GM23338 (cell line): Measurements from ENCODE around the gene EXOC4. TPM values are rescaled to one million over a fixed set of nuclear protein-coding genes. Genes with fewer than 3 reads are reported as not detected.
A peak's percentile ranks its signal among the peaks of the same experiment; 100 is the strongest.

Experiments used
- ATAC-seq: fragments of 200-7000 bp; cut with Tn5 transposase; 3 replicates; pipeline ENCODE4 v1.9.1; 2020
- DNase-seq: peaks from one replicate; pipeline ENCODE4 v3.0.0-alpha.2; 2015; ENCODE audit warnings: low spot score
- H2AFZ ChIP-seq: fragments of 200-600 bp; sonication (generic); 2 replicates; pipeline ENCODE4 v1.8.0; 2016; ENCODE audit warnings: antibody characterized with exemption, mild to moderate bottlenecking, moderate library complexity
- H3F3A ChIP-seq: fragments of 200-600 bp; sonication (generic); replicated peaks from 2 replicates; pipeline ENCODE4 v1.8.0; 2017; ENCODE audit warnings: antibody characterized with exemption, mixed run types, low read depth
- H3K27ac ChIP-seq: fragments of 200-600 bp; sonication (generic); 2 replicates; pipeline ENCODE4 v1.6.1; 2016; ENCODE audit warnings: low read depth
- H3K27me3 ChIP-seq: fragments of 200-600 bp; sonication (generic); 2 replicates; pipeline ENCODE4 v1.8.0; 2016; ENCODE audit warnings: mild to moderate bottlenecking, mixed run types, moderate library complexity; ENCODE audit not compliant: insufficient read depth
- H3K36me3 ChIP-seq: fragments of 200-600 bp; sonication (generic); 2 replicates; pipeline ENCODE4 v1.8.0; 2016; ENCODE audit warnings: mild to moderate bottlenecking; ENCODE audit not compliant: insufficient read depth
- H3K4me1 ChIP-seq: fragments of 200-600 bp; sonication (generic); 2 replicates; pipeline ENCODE4 v1.8.0; 2016; ENCODE audit warnings: mild to moderate bottlenecking, moderate library complexity; ENCODE audit not compliant: insufficient read depth
- H3K4me2 ChIP-seq: fragments of 200-600 bp; sonication (generic); 2 replicates; pipeline ENCODE4 v1.7.1; 2017; ENCODE audit warnings: mixed run types
- H3K4me3 ChIP-seq: fragments of 200-600 bp; sonication (generic); 2 replicates; pipeline ENCODE4 v1.6.1; 2016; ENCODE audit warnings: mixed run types
- H3K79me2 ChIP-seq: fragments of 200-600 bp; sonication (generic); replicated peaks from 2 replicates; pipeline ENCODE4 v1.8.0; 2017; ENCODE audit warnings: mild to moderate bottlenecking; ENCODE audit not compliant: insufficient read depth
- H3K9me2 ChIP-seq: fragments of 200-600 bp; sonication (generic); 2 replicates; pipeline ENCODE4 v1.8.0; 2017; ENCODE audit not compliant: insufficient read depth
- H4K20me1 ChIP-seq: fragments of 200-600 bp; sonication (generic); replicated peaks from 2 replicates; pipeline ENCODE4 v1.8.0; 2017; ENCODE audit warnings: mild to moderate bottlenecking; ENCODE audit not compliant: insufficient read depth
- H3K27ac Mint-ChIP-seq: 2 replicates; pipeline ENCODE4 v1.8.0; 2020; ENCODE audit warnings: inconsistent platforms, mild to moderate bottlenecking, moderate library complexity, mixed read lengths
- H3K27me3 Mint-ChIP-seq: 3 replicates; pipeline ENCODE4 v1.8.0; 2022; ENCODE audit warnings: low read depth, mild to moderate bottlenecking, moderate library complexity, mixed read lengths, inconsistent platforms; ENCODE audit not compliant: insufficient read depth, poor library complexity
- H3K36me3 Mint-ChIP-seq: 3 replicates; pipeline ENCODE4 v1.8.0; 2021; ENCODE audit warnings: low read depth, mild to moderate bottlenecking, inconsistent platforms, moderate library complexity, mixed read lengths
- H3K4me1 Mint-ChIP-seq: 3 replicates; pipeline ENCODE4 v1.8.0; 2020; ENCODE audit warnings: mild to moderate bottlenecking, inconsistent platforms, mixed read lengths
- H3K4me3 Mint-ChIP-seq: 3 replicates; pipeline ENCODE4 v1.8.0; 2021; ENCODE audit warnings: moderate library complexity, mild to moderate bottlenecking, inconsistent platforms, mixed read lengths
- H3K9me3 Mint-ChIP-seq: 3 replicates; pipeline ENCODE4 v1.8.0; 2020; ENCODE audit warnings: moderate library complexity, mild to moderate bottlenecking, inconsistent platforms, mixed read lengths
- CREB1 ChIP-seq: fragments of 250-450 bp; sonication (Bioruptor Pico); IDR thresholded peaks from 2 replicates; pipeline ENCODE4 v1.5.0; 2020; ENCODE audit warnings: low read depth, mild to moderate bottlenecking, moderate library complexity
- EZH2 ChIP-seq: fragments of 200-600 bp; sonication (generic); IDR thresholded peaks from one replicate; pipeline ENCODE4 v1.8.0; 2017; ENCODE audit warnings: antibody characterized with exemption, mild to moderate bottlenecking, low read depth; ENCODE audit not compliant: unreplicated experiment
- EZH2phosphoT487 ChIP-seq: fragments of 200-600 bp; sonication (generic); IDR thresholded peaks from one replicate; pipeline ENCODE4 v1.8.1; 2018; ENCODE audit warnings: antibody characterized with exemption; ENCODE audit not compliant: unreplicated experiment
- JUNB ChIP-seq: IDR thresholded peaks from one replicate; pipeline ENCODE4 v1.6.1; 2016; ENCODE audit warnings: antibody characterized with exemption; ENCODE audit not compliant: unreplicated experiment
- NANOG ChIP-seq: IDR thresholded peaks from 2 replicates; pipeline ENCODE4 v1.6.1; 2016; ENCODE audit warnings: antibody characterized with exemption, borderline replicate concordance
- POLR2AphosphoS5 ChIP-seq: IDR thresholded peaks from 2 replicates; pipeline ENCODE4 v1.6.1; 2016; ENCODE audit warnings: antibody characterized with exemption, low read depth
- STAT1 ChIP-seq: IDR thresholded peaks from one replicate; pipeline ENCODE4 v1.6.1; 2016; ENCODE audit warnings: antibody characterized with exemption; ENCODE audit not compliant: unreplicated experiment
- ZNF114 ChIP-seq: fragments of 250-450 bp; sonication (Bioruptor Pico); IDR thresholded peaks from 2 replicates; pipeline ENCODE4 v1.5.0; 2020; ENCODE audit warnings: mild to moderate bottlenecking, moderate library complexity
- ZNF331 ChIP-seq: fragments of 250-450 bp; sonication (Bioruptor Pico); IDR thresholded peaks from 2 replicates; pipeline ENCODE4 v1.5.0; 2020; ENCODE audit warnings: low read depth, mild to moderate bottlenecking, moderate library complexity
- ZNF462 ChIP-seq: fragments of 250-450 bp; sonication (Bioruptor Pico); IDR thresholded peaks from 2 replicates; pipeline ENCODE4 v1.5.0; 2020; ENCODE audit warnings: mild to moderate bottlenecking, moderate library complexity
- polyA plus RNA-seq: library from polyadenylated mRNA; unstranded; fragments of >200 nt; fragmentation: Nextera tagmentation; extraction: Ambion mirVana; gene quantifications from 2 replicates; pipeline ENCODE4 v1.2.1, GENCODE V29; 2016
- total RNA-seq: library from RNA; depleted of rRNA; stranded (reverse); fragments of >200 nt; shearing (Covaris generic); gene quantifications from 2 replicates; pipeline ENCODE4 v1.2.3, GENCODE V29; 2014
- TF ChIP-seq, protein P1 (sequence below): IDR thresholded peaks from 2 replicates; pipeline ENCODE4 v1.6.1; 2016; ENCODE audit warnings: antibody characterized with exemption
- TF ChIP-seq, protein P2 (sequence below): IDR thresholded peaks from one replicate; pipeline ENCODE4 v1.6.1; 2018; ENCODE audit warnings: antibody characterized with exemption; ENCODE audit not compliant: unreplicated experiment
- TF ChIP-seq, protein P3 (sequence below), 2 experiments: fragments of 200-600 bp in 1 of 2; sonication (generic) in 1 of 2; conservative IDR thresholded peaks; 2 replicates each; pipeline versions ENCODE4 v1.5.1 to v1.6.1; 2016 to 2017; ENCODE audit warnings: antibody characterized with exemption in 2 of 2, low read depth in 2 of 2, mild to moderate bottlenecking in 2 of 2, moderate library complexity in 1 of 2

Gene EXOC4
- total and polyA plus RNA-seq, 2 experiments from 2014 or later, result 37.5 to 52.7 TPM

DNA sequence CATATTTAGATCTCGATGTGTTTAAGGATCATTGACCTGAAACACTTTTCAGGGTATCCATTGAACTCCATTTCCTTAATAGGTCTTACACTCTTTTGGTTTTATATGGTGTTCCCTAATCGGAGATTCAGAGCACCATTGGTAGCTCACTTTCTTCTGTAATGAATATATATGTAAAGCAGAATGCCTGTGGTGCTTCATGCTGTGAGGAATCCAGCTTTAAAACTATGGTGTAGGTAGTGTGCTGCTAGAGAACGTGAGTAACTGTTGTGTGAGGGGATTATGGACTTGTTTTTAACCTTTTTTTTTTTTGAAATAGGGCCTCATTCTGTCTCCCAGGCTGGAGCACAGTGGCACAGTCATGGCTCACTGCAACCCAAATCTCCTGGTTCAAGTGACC is 497.4 kb downstream of the EXOC4 start:
- no peaks in the 10 kb centered on the region for H3K9me3 Mint-ChIP-seq
- peaks cover 2% of the 10 kb centered on the region for H3K27me3 Mint-ChIP-seq
- no peak overlapping the region for H3K4me3 ChIP-seq
- no peak overlapping the region for H3K27ac ChIP-seq
- no peaks in the 10 kb centered on the region for H3K9me2 ChIP-seq
- H3K4me3 Mint-ChIP-seq, result no peak overlapping the region
- H3K79me2 ChIP-seq, result no peaks in the 10 kb centered on the region
- no peaks in the 10 kb centered on the region for H3K27me3 ChIP-seq
- H3K4me1 ChIP-seq, result peaks cover 12% of the 10 kb centered on the region; the same call in 1 of the 2 replicates
- TF ChIP-seq CREB1 (CRISPR knock-in tag) (no peak), ZNF462 (no peak; the same call in 1 of the 2 replicates), STAT1 (no peak), JUNB (no peak), POLR2AphosphoS5 (no peak), NANOG (no peak), ZNF331 (CRISPR knock-in tag) (no peak), EZH2 (no peak), ZNF114 (no peak), EZH2phosphoT487 (no peak)
- TF ChIP-seq, protein P1, sequence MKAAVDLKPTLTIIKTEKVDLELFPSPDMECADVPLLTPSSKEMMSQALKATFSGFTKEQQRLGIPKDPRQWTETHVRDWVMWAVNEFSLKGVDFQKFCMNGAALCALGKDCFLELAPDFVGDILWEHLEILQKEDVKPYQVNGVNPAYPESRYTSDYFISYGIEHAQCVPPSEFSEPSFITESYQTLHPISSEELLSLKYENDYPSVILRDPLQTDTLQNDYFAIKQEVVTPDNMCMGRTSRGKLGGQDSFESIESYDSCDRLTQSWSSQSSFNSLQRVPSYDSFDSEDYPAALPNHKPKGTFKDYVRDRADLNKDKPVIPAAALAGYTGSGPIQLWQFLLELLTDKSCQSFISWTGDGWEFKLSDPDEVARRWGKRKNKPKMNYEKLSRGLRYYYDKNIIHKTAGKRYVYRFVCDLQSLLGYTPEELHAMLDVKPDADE, result no peak
- TF ChIP-seq, protein P2, sequence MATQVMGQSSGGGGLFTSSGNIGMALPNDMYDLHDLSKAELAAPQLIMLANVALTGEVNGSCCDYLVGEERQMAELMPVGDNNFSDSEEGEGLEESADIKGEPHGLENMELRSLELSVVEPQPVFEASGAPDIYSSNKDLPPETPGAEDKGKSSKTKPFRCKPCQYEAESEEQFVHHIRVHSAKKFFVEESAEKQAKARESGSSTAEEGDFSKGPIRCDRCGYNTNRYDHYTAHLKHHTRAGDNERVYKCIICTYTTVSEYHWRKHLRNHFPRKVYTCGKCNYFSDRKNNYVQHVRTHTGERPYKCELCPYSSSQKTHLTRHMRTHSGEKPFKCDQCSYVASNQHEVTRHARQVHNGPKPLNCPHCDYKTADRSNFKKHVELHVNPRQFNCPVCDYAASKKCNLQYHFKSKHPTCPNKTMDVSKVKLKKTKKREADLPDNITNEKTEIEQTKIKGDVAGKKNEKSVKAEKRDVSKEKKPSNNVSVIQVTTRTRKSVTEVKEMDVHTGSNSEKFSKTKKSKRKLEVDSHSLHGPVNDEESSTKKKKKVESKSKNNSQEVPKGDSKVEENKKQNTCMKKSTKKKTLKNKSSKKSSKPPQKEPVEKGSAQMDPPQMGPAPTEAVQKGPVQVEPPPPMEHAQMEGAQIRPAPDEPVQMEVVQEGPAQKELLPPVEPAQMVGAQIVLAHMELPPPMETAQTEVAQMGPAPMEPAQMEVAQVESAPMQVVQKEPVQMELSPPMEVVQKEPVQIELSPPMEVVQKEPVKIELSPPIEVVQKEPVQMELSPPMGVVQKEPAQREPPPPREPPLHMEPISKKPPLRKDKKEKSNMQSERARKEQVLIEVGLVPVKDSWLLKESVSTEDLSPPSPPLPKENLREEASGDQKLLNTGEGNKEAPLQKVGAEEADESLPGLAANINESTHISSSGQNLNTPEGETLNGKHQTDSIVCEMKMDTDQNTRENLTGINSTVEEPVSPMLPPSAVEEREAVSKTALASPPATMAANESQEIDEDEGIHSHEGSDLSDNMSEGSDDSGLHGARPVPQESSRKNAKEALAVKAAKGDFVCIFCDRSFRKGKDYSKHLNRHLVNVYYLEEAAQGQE, result no peak
- TF ChIP-seq, protein P3, sequence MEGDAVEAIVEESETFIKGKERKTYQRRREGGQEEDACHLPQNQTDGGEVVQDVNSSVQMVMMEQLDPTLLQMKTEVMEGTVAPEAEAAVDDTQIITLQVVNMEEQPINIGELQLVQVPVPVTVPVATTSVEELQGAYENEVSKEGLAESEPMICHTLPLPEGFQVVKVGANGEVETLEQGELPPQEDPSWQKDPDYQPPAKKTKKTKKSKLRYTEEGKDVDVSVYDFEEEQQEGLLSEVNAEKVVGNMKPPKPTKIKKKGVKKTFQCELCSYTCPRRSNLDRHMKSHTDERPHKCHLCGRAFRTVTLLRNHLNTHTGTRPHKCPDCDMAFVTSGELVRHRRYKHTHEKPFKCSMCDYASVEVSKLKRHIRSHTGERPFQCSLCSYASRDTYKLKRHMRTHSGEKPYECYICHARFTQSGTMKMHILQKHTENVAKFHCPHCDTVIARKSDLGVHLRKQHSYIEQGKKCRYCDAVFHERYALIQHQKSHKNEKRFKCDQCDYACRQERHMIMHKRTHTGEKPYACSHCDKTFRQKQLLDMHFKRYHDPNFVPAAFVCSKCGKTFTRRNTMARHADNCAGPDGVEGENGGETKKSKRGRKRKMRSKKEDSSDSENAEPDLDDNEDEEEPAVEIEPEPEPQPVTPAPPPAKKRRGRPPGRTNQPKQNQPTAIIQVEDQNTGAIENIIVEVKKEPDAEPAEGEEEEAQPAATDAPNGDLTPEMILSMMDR (conservative IDR thresholded peaks at IDR 0.05; ENCODE audit: low read depth in 2 of 2), result no peak
- H3F3A ChIP-seq, result no peaks in the 10 kb centered on the region
- H4K20me1 ChIP-seq, result no peaks in the 10 kb centered on the region
- ATAC-seq, result peak; percentile 82
- no peaks in the 10 kb centered on the region for H3K36me3 ChIP-seq
- DNase-seq, result peak; percentile 53
- 0 out of 2 replicates have a peak overlapping the region, but pooled peaks have one; percentile 3 for H3K4me2 ChIP-seq
- peaks cover 39% of the 10 kb centered on the region for H3K4me1 Mint-ChIP-seq
- H2AFZ ChIP-seq, result no peak overlapping the region
- H3K36me3 Mint-ChIP-seq, result no peaks in the 10 kb centered on the region
- no peak overlapping the region for H3K27ac Mint-ChIP-seq
